HG02938 (cell line): ENCODE data around the gene SCGB3A2.

ENCODE experiments used
- ATAC-seq: cut with Tn5 transposase; IDR thresholded peaks from one replicate; pipeline ENCODE4 v1.9.1; 2021; ENCODE audit warnings: mild to moderate bottlenecking, moderate library complexity; ENCODE audit not compliant: unreplicated experiment

The SCGB3A2 gene

DNA sequence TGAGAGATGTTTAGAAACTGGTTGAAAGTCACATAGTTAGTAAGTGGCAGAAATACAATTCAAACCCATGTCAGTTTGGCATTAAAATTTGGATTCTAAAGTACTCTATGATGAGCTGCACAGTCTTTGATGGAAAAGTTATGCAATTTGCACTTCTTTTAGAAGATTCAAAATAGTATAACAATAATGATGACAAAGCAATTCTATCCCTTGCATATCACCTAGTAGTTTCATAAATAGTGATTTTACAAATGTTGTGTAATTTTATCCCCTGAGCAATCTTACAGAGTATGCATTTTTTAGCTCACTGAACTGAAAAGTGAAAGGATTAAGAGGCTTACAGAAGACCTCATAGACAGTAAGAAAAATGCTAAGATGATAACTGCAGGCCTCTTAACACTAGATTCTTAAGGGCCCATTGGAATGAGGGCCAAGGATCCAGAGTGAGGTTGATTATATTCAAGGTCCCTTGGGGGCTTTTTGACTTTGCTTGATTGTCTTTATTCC lies 24.2 kb downstream of the SCGB3A2 start:
- no peak for ATAC-seq

DNA sequence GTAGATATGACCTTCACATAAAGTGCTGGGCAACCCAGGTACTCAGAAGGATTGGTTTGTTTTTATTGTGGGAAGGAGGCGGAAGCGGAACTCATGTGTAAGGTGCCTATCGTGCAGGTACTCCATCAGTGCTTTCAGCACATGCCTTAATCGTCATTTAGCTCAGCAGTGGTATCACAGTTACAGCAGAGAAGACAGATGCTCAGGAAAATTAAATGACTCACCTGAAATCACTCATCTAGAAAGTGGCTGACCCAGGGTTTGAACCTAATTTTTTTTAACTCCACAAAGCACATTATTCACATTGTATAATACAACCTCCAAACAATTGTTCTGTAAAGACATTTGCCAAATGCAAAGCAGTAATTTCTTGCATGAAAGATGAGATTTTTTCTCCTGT lies 25.6 kb downstream of the SCGB3A2 start:
- ATAC-seq, result no peak

GRCh38 chr5:147906326-147907095 lies 28.0 kb downstream of the SCGB3A2 start, which contains the start of gene C5orf46:
Gene C5orf46 (minus strand): TSS chr5:147906538. CDS start chr5:147906501, 37 bp downstream.
- ATAC-seq, result no peak

DNA sequence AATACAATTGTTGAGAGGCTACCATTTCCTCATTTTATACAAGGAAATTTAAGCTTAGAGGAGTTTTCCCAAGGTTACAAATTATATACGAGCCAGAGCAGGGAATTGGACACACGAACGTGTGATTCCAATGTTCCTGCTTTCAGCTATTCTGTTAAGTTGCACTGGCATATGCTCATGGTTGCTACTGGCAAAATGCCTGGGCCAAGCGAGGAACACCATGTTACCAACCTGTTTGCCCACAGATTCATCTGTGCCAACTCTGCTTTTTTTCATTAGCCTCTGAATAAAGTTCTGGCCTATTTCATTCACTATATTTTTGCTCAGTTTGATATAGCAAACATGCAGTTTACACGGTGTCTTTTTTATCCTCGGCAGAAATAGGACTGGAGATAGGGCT lies 32.9 kb downstream of the SCGB3A2 start:
- no peak for ATAC-seq

- ATAC-seq, result no peak
These were observed 33.5 kb downstream of the SCGB3A2 start for GRCh38 chr5:147912011-147912410.

DNA sequence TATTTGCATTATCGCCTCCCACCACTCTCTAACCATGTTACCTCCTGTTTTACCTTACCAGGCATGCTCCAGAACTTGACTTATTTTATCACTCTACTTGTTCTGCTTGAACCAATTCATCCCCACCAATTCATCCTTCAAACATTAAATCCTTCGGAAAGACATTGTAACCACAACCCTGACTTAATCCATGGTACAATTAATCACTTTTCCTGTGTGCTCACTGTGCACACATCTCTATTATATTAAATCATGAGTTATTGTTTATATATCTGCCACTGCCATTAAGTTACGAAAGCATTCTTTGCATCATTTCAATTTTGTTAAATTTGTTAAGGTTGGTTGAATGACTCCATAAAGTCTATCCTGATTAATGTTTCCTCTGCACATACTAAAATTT lies 35.3 kb downstream of the SCGB3A2 start:
- no peak for ATAC-seq

- ATAC-seq, result no peak
These were observed 39.7 kb downstream of the SCGB3A2 start for GRCh38 chr5:147918101-147918685.

GRCh38 chr5:147918899-147919298 lies 40.4 kb downstream of the SCGB3A2 start:
- ATAC-seq, result no peak

DNA sequence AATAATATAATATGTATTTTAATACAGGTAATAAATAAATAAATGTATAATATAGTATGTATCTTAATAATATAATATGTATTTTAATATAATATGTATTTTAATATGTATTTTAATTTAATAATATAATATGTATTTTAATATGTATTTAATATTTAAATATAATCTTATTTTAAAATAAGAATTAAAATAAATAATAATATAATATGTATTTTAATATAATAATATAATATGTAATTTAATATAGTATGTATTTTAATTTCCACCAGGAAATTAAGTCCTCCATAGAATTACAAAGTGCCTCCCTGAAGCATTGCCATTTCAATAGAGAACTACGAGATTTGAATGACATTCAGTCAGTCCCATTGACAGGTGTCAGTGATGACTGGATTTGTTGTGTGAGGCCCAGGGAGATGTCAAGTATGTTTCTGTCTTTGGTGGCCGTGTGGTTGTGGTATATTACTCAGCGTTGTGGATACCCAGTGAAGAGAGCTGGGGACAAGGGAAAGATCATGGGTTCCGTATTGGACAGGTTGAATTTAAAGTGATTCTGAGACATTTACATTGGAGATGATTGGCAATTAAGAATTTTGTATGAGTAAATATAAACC lies 42.0 kb downstream of the SCGB3A2 start:
- no peak for ATAC-seq

GRCh38 chr5:147921136-147921535 lies 42.6 kb downstream of the SCGB3A2 start:
- no peak for ATAC-seq

- no peak for ATAC-seq
These were observed 46.5 kb downstream of the SCGB3A2 start for GRCh38 chr5:147925020-147925419.

DNA sequence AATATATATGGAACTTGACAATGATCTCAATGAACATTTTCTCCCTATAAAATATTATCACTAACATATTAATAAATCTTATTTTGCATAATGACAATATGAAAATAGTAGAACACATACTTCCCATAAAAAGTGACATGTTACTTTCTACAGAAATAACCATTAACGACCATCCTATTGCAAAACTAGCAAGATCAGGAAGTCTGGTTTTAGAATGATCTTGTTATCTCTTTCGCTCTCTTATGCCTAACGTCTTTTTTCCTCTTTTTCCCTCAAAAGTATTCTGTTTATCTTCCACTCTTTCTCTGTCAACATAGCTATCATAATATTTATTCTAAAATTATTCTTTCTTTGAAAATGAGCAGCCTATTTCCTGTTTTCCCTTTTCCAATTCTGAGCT lies 49.4 kb downstream of the SCGB3A2 start:
- no peak for ATAC-seq

DNA sequence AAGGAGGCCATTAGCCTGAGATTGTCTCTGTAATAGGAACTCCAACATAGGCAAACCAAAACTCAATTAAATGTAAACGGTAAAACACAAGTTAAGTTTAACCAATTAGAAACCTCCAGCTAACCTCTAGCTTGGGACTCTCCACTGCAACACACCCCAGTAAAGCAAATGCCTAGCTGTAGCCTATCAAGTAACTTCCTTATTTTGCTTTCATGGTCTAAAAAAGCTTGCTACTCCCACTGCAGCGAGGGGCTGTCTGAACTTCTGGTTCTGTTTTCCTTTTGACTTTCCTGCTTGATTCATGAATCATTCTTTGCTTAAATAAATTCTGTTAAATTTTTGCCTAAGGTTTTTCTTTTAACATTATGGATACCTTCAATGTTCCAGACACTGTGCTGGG lies 52.3 kb downstream of the SCGB3A2 start:
- peak; percentile 80 for ATAC-seq
